NCI-H748 (cell line): ENCODE measurements around the gene MRPL51.
"Not testable (repeated sequence)": the region's sequence is repeated elsewhere in the genome, so short reads cannot be mapped to it uniquely, and the experiment has no call there.

Source experiments
- DNase-seq: peaks from one replicate; lab custom pipeline; 2025; ENCODE audit not compliant: unreplicated experiment; lab: John Stamatoyannopoulos, UW

Gene MRPL51

GRCh38 chr12:6532051-6532926 is 39.2 kb upstream of the MRPL51 start:
- DNase-seq: peak; percentile 19

GRCh38 chr12:6530576-6531260 is 37.7 kb upstream of the MRPL51 start:
- no peak for DNase-seq

GRCh38 chr12:6529291-6529737 is 36.3 kb upstream of the MRPL51 start:
- DNase-seq: no peak

GRCh38 chr12:6528539-6529235 is 35.6 kb upstream of the MRPL51 start:
- no peak for DNase-seq

- DNase-seq: no peak
These were observed 34.6 kb upstream of the MRPL51 start for GRCh38 chr12:6527711-6528110.

GRCh38 chr12:6526766-6527525 is 33.9 kb upstream of the MRPL51 start:
- DNase-seq: no peak

- no peak for DNase-seq
These were observed 33.1 kb upstream of the MRPL51 start for GRCh38 chr12:6526201-6526600.

- no peak for DNase-seq
These were observed 31.6 kb upstream of the MRPL51 start for GRCh38 chr12:6524648-6525047.

GRCh38 chr12:6523708-6524107 is 30.6 kb upstream of the MRPL51 start:
- no peak for DNase-seq

GRCh38 chr12:6522193-6522592 is 29.1 kb upstream of the MRPL51 start:
- DNase-seq: no peak

- no peak for DNase-seq
These were observed 27.1 kb upstream of the MRPL51 start for GRCh38 chr12:6520186-6520585.

- DNase-seq: no peak
These were observed 15.0 kb upstream of the MRPL51 start for GRCh38 chr12:6508087-6508486.

GRCh38 chr12:6507102-6507998 is 14.3 kb upstream of the MRPL51 start:
- no peak for DNase-seq

GRCh38 chr12:6500466-6500865 is 7.4 kb upstream of the MRPL51 start:
- no peak for DNase-seq

GRCh38 chr12:6497291-6497690 is 4.2 kb upstream of the MRPL51 start:
- DNase-seq: not testable (repeated sequence)

- no peak for DNase-seq
These were observed 1.9 kb upstream of the MRPL51 start for GRCh38 chr12:6494968-6495367.

- DNase-seq: no peak
These were observed 1.2 kb upstream of the MRPL51 start for GRCh38 chr12:6494258-6494743.

GRCh38 chr12:6493497-6494257 is 615 bp upstream of the MRPL51 start, which contains the start of gene NCAPD2:
Gene NCAPD2 (plus strand): TSS chr12:6494102. CDS start chr12:6495099, 997 bp downstream.
- peak; percentile 94 for DNase-seq

GRCh38 chr12:6490673-6491072 is 2.4 kb downstream of the MRPL51 start:
- DNase-seq: not testable (repeated sequence)
